Measurements from ENCODE around the gene CTNNA2. TPM values are rescaled to one million over a fixed set of nuclear protein-coding genes. Genes with fewer than 3 reads are reported as not detected.

Gene CTNNA2
- total and polyA plus RNA-seq, 7 experiments from 2014 or later, result not detected

- intact Hi-C loops (cut with micrococcal nuclease), result no loop called here
- ChIA-PET CTCF (no interaction called here), POLR2A (no interaction called here)
- H3K4me1 Mint-ChIP-seq, result no peaks in the 10 kb centered on the region
- Histone ChIP-seq H3K36me3 (ENCODE audit: control insufficient read depth in 2 of 3, insufficient read depth in 3 of 3, low read length in 3 of 3) (no peaks in the 10 kb centered on the region), H3K9me3 (ENCODE audit: control insufficient read depth in 2 of 3, low read length in 3 of 3) (no peaks in the 10 kb centered on the region), H3K4me1 (ENCODE audit: control insufficient read depth in 2 of 2, insufficient read depth in 2 of 2, low read length in 2 of 2) (no peaks in the 10 kb centered on the region), H3K27me3 (ENCODE audit: control insufficient read depth in 2 of 2, insufficient read depth in 2 of 2, low read length in 2 of 2) (no peaks in the 10 kb centered on the region), H3K4me3 (ENCODE audit: low read length) (no peak overlapping the region), H3K27ac (ENCODE audit: low read depth, low read length) (no peak overlapping the region)
- DNase-seq (no peak), ATAC-seq (no peak)
- H3K27me3 Mint-ChIP-seq, result peaks cover 0 to 7% (median 0%) of the 10 kb centered on the region in 5 donors
- no peak overlapping the region for H3K4me3 Mint-ChIP-seq
- H3K36me3 Mint-ChIP-seq, result no peaks in the 10 kb centered on the region
- peaks cover 0 to 14% (median 0%) of the 10 kb centered on the region in 11 donors for H3K9me3 Mint-ChIP-seq
- no peak overlapping the region for H3K27ac Mint-ChIP-seq
Observed at GRCh38 chr2:80002112-80002511, 489.3 kb downstream of the CTNNA2 start.

DNA sequence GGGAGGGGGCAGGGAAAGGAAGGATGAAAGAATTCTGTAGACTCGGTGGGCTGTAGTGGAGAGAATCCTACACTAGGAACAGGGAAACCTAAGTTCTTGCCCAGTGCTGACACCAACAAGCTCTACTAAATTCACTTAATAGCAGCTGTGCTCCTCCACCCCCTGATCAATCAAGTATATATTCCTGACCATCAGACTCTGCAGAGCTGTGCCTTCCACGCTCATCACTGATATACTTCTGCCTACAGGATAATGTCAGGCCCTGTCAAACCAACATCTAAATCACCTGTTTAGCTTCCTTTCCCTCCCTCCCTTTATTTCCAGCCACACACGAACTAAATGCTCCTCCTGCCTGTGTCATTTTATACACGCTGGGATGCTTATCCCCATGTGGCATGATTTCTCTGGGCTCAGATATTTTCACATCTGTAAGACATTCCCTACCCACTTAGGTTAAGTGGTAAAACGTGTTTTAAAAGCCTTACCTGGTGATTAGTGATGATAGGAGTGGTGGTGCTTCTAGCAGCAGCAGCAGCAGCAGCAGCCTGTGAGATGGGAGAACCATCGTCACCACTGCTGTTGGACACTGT, 489.8 kb downstream of the CTNNA2 start:
- Histone ChIP-seq H3K9me3 (ENCODE audit: control insufficient read depth in 2 of 3, low read length in 3 of 3) (no peaks in the 10 kb centered on the region), H3K4me1 (ENCODE audit: control insufficient read depth in 2 of 2, insufficient read depth in 2 of 2, low read length in 2 of 2) (no peaks in the 10 kb centered on the region), H3K4me3 (ENCODE audit: low read length) (no peak overlapping the region), H3K27me3 (ENCODE audit: control insufficient read depth in 2 of 2, insufficient read depth in 2 of 2, low read length in 2 of 2) (no peaks in the 10 kb centered on the region), H3K36me3 (ENCODE audit: control insufficient read depth in 2 of 3, insufficient read depth in 3 of 3, low read length in 3 of 3) (no peaks in the 10 kb centered on the region), H3K27ac (ENCODE audit: low read depth, low read length) (no peak overlapping the region)
- ATAC-seq (no peak), DNase-seq (no peak)
- Mint-ChIP-seq H3K4me3 (no peak overlapping the region), H3K27me3 (peaks cover 0 to 7% (median 0%) of the 10 kb centered on the region in 5 donors), H3K36me3 (no peaks in the 10 kb centered on the region), H3K4me1 (no peaks in the 10 kb centered on the region), H3K27ac (no peak overlapping the region), H3K9me3 (peaks cover 0 to 14% (median 0%) of the 10 kb centered on the region in 11 donors)
- ChIA-PET CTCF (no interaction called here), POLR2A (no interaction called here)
- intact Hi-C loops (cut with micrococcal nuclease), result no loop called here

DNA sequence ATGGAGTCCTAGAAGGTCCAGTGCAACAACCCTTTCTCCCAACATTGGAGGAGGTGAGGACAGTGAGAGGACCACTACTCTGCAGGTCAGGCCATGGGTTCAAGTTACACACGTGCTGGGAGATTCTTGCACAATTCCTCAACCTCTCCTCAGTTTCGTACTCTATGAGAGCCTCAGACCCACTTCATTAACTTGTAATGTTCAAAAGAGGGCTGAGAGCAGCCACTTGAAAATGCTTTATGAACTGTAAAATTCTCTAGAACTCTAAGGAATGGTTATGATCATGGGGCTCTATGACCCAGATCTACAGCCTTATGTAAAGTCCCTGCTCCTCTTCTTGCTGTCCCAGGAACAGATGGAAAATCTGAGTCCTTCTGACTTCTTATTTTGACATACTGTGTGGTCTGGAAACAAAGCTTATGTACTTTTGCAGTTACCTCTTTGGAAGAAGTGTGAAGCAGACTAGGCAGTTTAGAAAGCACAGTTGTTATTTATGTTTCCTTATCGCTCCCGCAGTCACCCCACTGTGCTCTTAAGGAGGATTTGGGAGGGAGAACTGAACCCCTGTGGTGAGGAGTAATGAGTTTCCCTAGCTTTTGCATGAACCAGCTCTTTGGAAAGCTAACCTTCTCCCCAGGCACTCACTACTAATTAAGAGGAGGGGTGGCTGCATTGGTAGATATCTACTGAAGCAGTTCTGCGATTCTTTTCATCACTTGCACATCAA, 495.1 kb downstream of the CTNNA2 start:
- peaks cover 0 to 6% (median 0%) of the 10 kb centered on the region in 11 donors for H3K9me3 Mint-ChIP-seq
- H3K4me3 ChIP-seq (ENCODE audit: low read length), result no peak overlapping the region
- H3K27me3 ChIP-seq (ENCODE audit: control insufficient read depth in 2 of 2, insufficient read depth in 2 of 2, low read length in 2 of 2), result no peaks in the 10 kb centered on the region
- DNase-seq (no peak), ATAC-seq (no peak)
- peaks cover 0 to 7% (median 0%) of the 10 kb centered on the region in 5 donors for H3K27me3 Mint-ChIP-seq
- no peaks in the 10 kb centered on the region for H3K4me1 ChIP-seq (ENCODE audit: control insufficient read depth in 2 of 2, insufficient read depth in 2 of 2, low read length in 2 of 2)
- ChIA-PET POLR2A (no interaction called here), CTCF (no interaction called here)
- no peaks in the 10 kb centered on the region for H3K4me1 Mint-ChIP-seq
- no peaks in the 10 kb centered on the region for H3K36me3 Mint-ChIP-seq
- no peak overlapping the region for H3K4me3 Mint-ChIP-seq
- no peak overlapping the region for H3K27ac ChIP-seq (ENCODE audit: low read depth, low read length)
- H3K27ac Mint-ChIP-seq, result no peak overlapping the region
- intact Hi-C loops (cut with micrococcal nuclease), result no loop called here
- H3K36me3 ChIP-seq (ENCODE audit: control insufficient read depth in 2 of 3, insufficient read depth in 3 of 3, low read length in 3 of 3), result no peaks in the 10 kb centered on the region
- no peaks in the 10 kb centered on the region for H3K9me3 ChIP-seq (ENCODE audit: control insufficient read depth in 2 of 3, low read length in 3 of 3)

DNA sequence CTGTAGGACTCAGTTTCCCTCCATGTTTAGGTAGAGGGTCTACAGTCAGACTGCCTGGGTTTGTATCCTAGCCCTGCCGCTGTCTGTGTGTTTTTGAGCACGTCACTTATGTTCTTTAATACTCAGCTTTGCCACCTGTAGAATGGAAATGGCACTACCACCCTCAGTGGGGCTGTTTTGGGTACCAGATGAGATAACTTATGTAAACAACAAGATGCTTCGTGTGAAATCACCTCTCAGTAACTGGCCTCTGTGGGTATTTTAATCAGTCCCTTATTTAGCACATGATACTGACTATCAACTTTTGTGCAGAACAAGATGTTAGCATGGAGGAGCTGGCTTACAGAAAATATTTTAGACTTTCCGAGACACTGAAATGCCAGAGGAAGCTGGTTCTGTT, 495.7 kb downstream of the CTNNA2 start:
- ChIA-PET CTCF (interaction anchor here (0.7 kb wide), 1 partner anchor 620 kb away, joined by 3 read pairs; no protein-coding TSS in a partner anchor), POLR2A (no interaction called here)
- no peaks in the 10 kb centered on the region for H3K9me3 ChIP-seq (ENCODE audit: control insufficient read depth in 2 of 3, low read length in 3 of 3)
- H3K4me1 ChIP-seq (ENCODE audit: control insufficient read depth in 2 of 2, insufficient read depth in 2 of 2, low read length in 2 of 2), result no peaks in the 10 kb centered on the region
- H3K27ac ChIP-seq (ENCODE audit: low read depth, low read length), result no peak overlapping the region
- H3K27me3 ChIP-seq (ENCODE audit: control insufficient read depth in 2 of 2, insufficient read depth in 2 of 2, low read length in 2 of 2), result no peaks in the 10 kb centered on the region
- Mint-ChIP-seq H3K27ac (no peak overlapping the region), H3K27me3 (peaks cover 0 to 7% (median 0%) of the 10 kb centered on the region in 5 donors), H3K36me3 (no peaks in the 10 kb centered on the region), H3K4me3 (no peak overlapping the region), H3K4me1 (no peaks in the 10 kb centered on the region), H3K9me3 (peaks cover 0 to 10% (median 0%) of the 10 kb centered on the region in 11 donors)
- H3K36me3 ChIP-seq (ENCODE audit: control insufficient read depth in 2 of 3, insufficient read depth in 3 of 3, low read length in 3 of 3), result no peaks in the 10 kb centered on the region
- DNase-seq, result no peak
- no peak overlapping the region for H3K4me3 ChIP-seq (ENCODE audit: low read length)
- no peak for ATAC-seq
- intact Hi-C loops (cut with micrococcal nuclease), result no loop called here

- Mint-ChIP-seq H3K27me3 (peaks cover 0 to 2% (median 0%) of the 10 kb centered on the region in 5 donors), H3K4me3 (no peak overlapping the region), H3K36me3 (no peaks in the 10 kb centered on the region), H3K4me1 (no peaks in the 10 kb centered on the region), H3K9me3 (peaks cover 0 to 8% (median 0%) of the 10 kb centered on the region in 11 donors), H3K27ac (no peak overlapping the region)
- intact Hi-C loops (cut with micrococcal nuclease), result no loop called here
- Histone ChIP-seq H3K27ac (ENCODE audit: low read depth, low read length) (no peak overlapping the region), H3K4me1 (ENCODE audit: control insufficient read depth in 2 of 2, insufficient read depth in 2 of 2, low read length in 2 of 2) (no peaks in the 10 kb centered on the region), H3K9me3 (ENCODE audit: control insufficient read depth in 2 of 3, low read length in 3 of 3) (no peaks in the 10 kb centered on the region), H3K27me3 (ENCODE audit: control insufficient read depth in 2 of 2, insufficient read depth in 2 of 2, low read length in 2 of 2) (no peaks in the 10 kb centered on the region), H3K36me3 (ENCODE audit: control insufficient read depth in 2 of 3, insufficient read depth in 3 of 3, low read length in 3 of 3) (no peaks in the 10 kb centered on the region), H3K4me3 (ENCODE audit: low read length) (no peak overlapping the region)
- CTCF ChIA-PET, result interaction anchor here (0.7 kb wide), 1 partner anchor 621 kb away, joined by 3 read pairs; no protein-coding TSS in a partner anchor
- POLR2A ChIA-PET, result no interaction called here
- DNase-seq (no peak), ATAC-seq (no peak)
Observed at GRCh38 chr2:80009211-80009610, 496.4 kb downstream of the CTNNA2 start.

DNA sequence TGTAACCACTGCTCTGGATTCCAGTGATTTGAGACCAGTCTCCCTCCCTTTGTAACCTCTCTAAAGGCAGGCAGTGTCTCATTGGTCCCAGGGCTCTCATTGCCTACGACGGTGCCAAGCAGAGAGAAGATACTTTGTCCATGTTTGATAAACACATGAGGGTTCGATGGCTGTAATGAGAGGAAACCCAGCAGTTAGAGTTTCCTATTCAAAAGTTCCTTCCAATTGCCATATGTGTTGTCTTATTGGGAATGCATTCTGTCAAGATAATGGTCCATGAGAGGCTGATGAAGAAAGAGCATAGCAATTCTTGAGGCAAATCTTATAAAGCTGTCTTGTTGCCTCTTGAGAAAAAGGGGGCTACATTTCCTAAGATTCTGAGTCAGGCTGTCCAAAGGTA, 499.2 kb downstream of the CTNNA2 start:
- Mint-ChIP-seq H3K36me3 (no peaks in the 10 kb centered on the region), H3K4me1 (no peaks in the 10 kb centered on the region), H3K4me3 (no peak overlapping the region), H3K9me3 (peaks cover 0 to 7% (median 0%) of the 10 kb centered on the region in 11 donors), H3K27ac (no peak overlapping the region), H3K27me3 (no peaks in the 10 kb centered on the region)
- no peak for ATAC-seq
- Histone ChIP-seq H3K27ac (ENCODE audit: low read depth, low read length) (no peak overlapping the region), H3K4me1 (ENCODE audit: control insufficient read depth in 2 of 2, insufficient read depth in 2 of 2, low read length in 2 of 2) (no peaks in the 10 kb centered on the region), H3K27me3 (ENCODE audit: control insufficient read depth in 2 of 2, insufficient read depth in 2 of 2, low read length in 2 of 2) (no peaks in the 10 kb centered on the region), H3K36me3 (ENCODE audit: control insufficient read depth in 2 of 3, insufficient read depth in 3 of 3, low read length in 3 of 3) (no peaks in the 10 kb centered on the region), H3K4me3 (ENCODE audit: low read length) (no peak overlapping the region), H3K9me3 (ENCODE audit: control insufficient read depth in 2 of 3, low read length in 3 of 3) (no peaks in the 10 kb centered on the region)
- intact Hi-C loops (cut with micrococcal nuclease), result no loop called here
- POLR2A ChIA-PET, result no interaction called here
- CTCF ChIA-PET, result no interaction called here
- DNase-seq, result no peak

- no peaks in the 10 kb centered on the region for H3K27me3 Mint-ChIP-seq
- intact Hi-C loops (cut with micrococcal nuclease), result no loop called here
- H3K36me3 Mint-ChIP-seq, result no peaks in the 10 kb centered on the region
- no peaks in the 10 kb centered on the region for H3K4me1 Mint-ChIP-seq
- peaks cover 0 to 7% (median 0%) of the 10 kb centered on the region in 11 donors for H3K9me3 Mint-ChIP-seq
- no peak overlapping the region for H3K27ac ChIP-seq (ENCODE audit: low read depth, low read length)
- H3K9me3 ChIP-seq (ENCODE audit: control insufficient read depth in 2 of 3, low read length in 3 of 3), result no peaks in the 10 kb centered on the region
- H3K4me3 ChIP-seq (ENCODE audit: low read length), result no peak overlapping the region
- POLR2A ChIA-PET, result no interaction called here
- no peak for DNase-seq
- CTCF ChIA-PET, result no interaction called here
- no peak overlapping the region for H3K27ac Mint-ChIP-seq
- no peaks in the 10 kb centered on the region for H3K27me3 ChIP-seq (ENCODE audit: control insufficient read depth in 2 of 2, insufficient read depth in 2 of 2, low read length in 2 of 2)
- no peaks in the 10 kb centered on the region for H3K4me1 ChIP-seq (ENCODE audit: control insufficient read depth in 2 of 2, insufficient read depth in 2 of 2, low read length in 2 of 2)
- no peak overlapping the region for H3K4me3 Mint-ChIP-seq
- H3K36me3 ChIP-seq (ENCODE audit: control insufficient read depth in 2 of 3, insufficient read depth in 3 of 3, low read length in 3 of 3), result no peaks in the 10 kb centered on the region
- ATAC-seq, result no peak
Observed at GRCh38 chr2:80014637-80015036, 501.8 kb downstream of the CTNNA2 start.
